DND-41 (cell line): ENCODE measurements around the gene ANKRD55.
A peak's percentile ranks its signal among the peaks of the same experiment; 100 is the strongest.

Experiments used
- ATAC-seq: fragments of 200-7000 bp; cut with Tn5 transposase; 3 replicates; pipeline ENCODE4 v1.9.1; 2021; ENCODE audit warnings: low read depth; ENCODE audit not compliant: insufficient read depth
- DNase-seq: peaks from one replicate; pipeline ENCODE4 v3.0.0-alpha.2; 2020
- H2AFZ ChIP-seq: 2 replicates; pipeline ENCODE4 v1.6.0; 2012; ENCODE audit warnings: low read depth, low read length
- H3K27ac ChIP-seq: 2 replicates; pipeline ENCODE4 v1.5.1; 2012; ENCODE audit warnings: low read length, inconsistent platforms
- H3K27me3 ChIP-seq: fragments of 200-600 bp; sonication (generic); 2 replicates; pipeline ENCODE4 v1.6.0; 2012; ENCODE audit warnings: low read length, mild to moderate bottlenecking, inconsistent platforms; ENCODE audit not compliant: insufficient read depth, poor library complexity
- H3K36me3 ChIP-seq: 2 replicates; pipeline ENCODE4 v1.5.1; 2012; ENCODE audit warnings: low read length, inconsistent platforms; ENCODE audit not compliant: insufficient read depth
- H3K4me1 ChIP-seq: 2 replicates; pipeline ENCODE4 v1.5.1; 2012; ENCODE audit warnings: mild to moderate bottlenecking, low read length; ENCODE audit not compliant: insufficient read depth
- H3K4me2 ChIP-seq: 2 replicates; pipeline ENCODE4 v1.6.0; 2012; ENCODE audit warnings: mild to moderate bottlenecking, moderate library complexity, low read length, inconsistent platforms; ENCODE audit not compliant: insufficient read depth
- H3K4me3 ChIP-seq, 2 experiments: fragments of 200-600 bp in 1 of 2; shearing (Covaris generic) in 1 of 2; 2 replicates each; pipeline ENCODE4 v1.5.1; 2012 to 2016; ENCODE audit warnings: inconsistent platforms in 2 of 2, low read length in 2 of 2, mild to moderate bottlenecking in 2 of 2, low read depth in 1 of 2, moderate library complexity in 1 of 2
- H3K79me2 ChIP-seq: 2 replicates; pipeline ENCODE4 v1.6.0; 2012; ENCODE audit warnings: low read length, inconsistent platforms; ENCODE audit not compliant: insufficient read depth
- H3K9ac ChIP-seq: 2 replicates; pipeline ENCODE4 v1.6.0; 2012; ENCODE audit warnings: low read depth, mild to moderate bottlenecking, inconsistent platforms, low read length, moderate library complexity
- H3K9me3 ChIP-seq: 2 replicates; pipeline ENCODE4 v1.5.1; 2012; ENCODE audit warnings: low read length, moderate library complexity, mild to moderate bottlenecking, inconsistent platforms; ENCODE audit not compliant: insufficient read depth, severe bottlenecking
- H4K20me1 ChIP-seq: 2 replicates; pipeline ENCODE4 v1.6.0; 2012; ENCODE audit warnings: low read length; ENCODE audit not compliant: insufficient read depth
- CTCF ChIP-seq: IDR thresholded peaks from 2 replicates; pipeline ENCODE4 v1.5.1; 2012; ENCODE audit warnings: borderline replicate concordance, low read length, moderate library complexity, mild to moderate bottlenecking; ENCODE audit not compliant: poor library complexity, severe bottlenecking; ENCODE audit errors: extremely low read depth
- EZH2 ChIP-seq: IDR thresholded peaks from 3 replicates; pipeline ENCODE4 v1.6.1; 2012; ENCODE audit warnings: borderline replicate concordance, low read depth, mild to moderate bottlenecking, moderate library complexity, low read length, inconsistent platforms; ENCODE audit not compliant: severe bottlenecking

ANKRD55 gene

GRCh38 chr5:56070851-56071465 lies 162.2 kb downstream of the ANKRD55 start:
- Histone ChIP-seq H3K79me2 (no peaks in the 10 kb centered on the region), H3K4me3 (no peak overlapping the region), H3K9ac (no peak overlapping the region), H2AFZ (no peak overlapping the region), H3K4me1 (peaks cover 13% of the 10 kb centered on the region), H3K9me3 (no peaks in the 10 kb centered on the region), H4K20me1 (no peaks in the 10 kb centered on the region), H3K4me2 (no peak overlapping the region), H3K27ac (no peak overlapping the region), H3K36me3 (no peaks in the 10 kb centered on the region), H3K27me3 (peaks cover 10% of the 10 kb centered on the region)
- TF ChIP-seq CTCF (no peak), EZH2 (no peak)
- no peak for DNase-seq
- peak; percentile 47; the same call in 1 of the 3 replicates for ATAC-seq

- ATAC-seq: no peak
- Histone ChIP-seq H3K79me2 (no peaks in the 10 kb centered on the region), H3K27ac (no peak overlapping the region), H3K4me3 (no peak overlapping the region), H3K9ac (no peak overlapping the region), H4K20me1 (no peaks in the 10 kb centered on the region), H3K9me3 (no peaks in the 10 kb centered on the region), H2AFZ (no peak overlapping the region), H3K27me3 (peaks cover 10% of the 10 kb centered on the region), H3K36me3 (no peaks in the 10 kb centered on the region), H3K4me1 (peaks cover 13% of the 10 kb centered on the region), H3K4me2 (no peak overlapping the region)
- DNase-seq: no peak
- TF ChIP-seq EZH2: no peak
- TF ChIP-seq CTCF: no peak
Measured at GRCh38 chr5:56069652-56070226, 163.4 kb downstream of the ANKRD55 start.

- TF ChIP-seq CTCF (no peak), EZH2 (no peak)
- Histone ChIP-seq H3K27ac (no peak overlapping the region), H3K4me1 (peaks cover 13% of the 10 kb centered on the region), H2AFZ (no peak overlapping the region), H4K20me1 (no peaks in the 10 kb centered on the region), H3K36me3 (no peaks in the 10 kb centered on the region), H3K79me2 (no peaks in the 10 kb centered on the region), H3K9me3 (no peaks in the 10 kb centered on the region), H3K4me3 (no peak overlapping the region), H3K27me3 (peaks cover 10% of the 10 kb centered on the region), H3K4me2 (no peak overlapping the region), H3K9ac (no peak overlapping the region)
- ATAC-seq (no peak), DNase-seq (no peak)
Measured at GRCh38 chr5:56066931-56067450, 166.1 kb downstream of the ANKRD55 start.
